ENCODE data around the gene PFDN6. TPM values are rescaled to one million over a fixed set of nuclear protein-coding genes. Genes with fewer than 3 reads are reported as not detected.

Gene PFDN6
- total RNA-seq, 1 donor from 2014 or later = 126 TPM

- Mint-ChIP-seq H3K4me1 (ENCODE audit: low read depth) (peaks cover 74% of the 10 kb centered on the region), H3K9me3 (no peaks in the 10 kb centered on the region), H3K36me3 (ENCODE audit: low read depth) (peaks cover 50% of the 10 kb centered on the region), H3K4me3 (peak within 1 kb of the TSS; percentile 97), H3K27ac (peak within 1 kb of the TSS; percentile 94), H3K27me3 (ENCODE audit: insufficient read depth) (no peaks in the 10 kb centered on the region)
- DNase-seq (ENCODE audit: low spot score) = peak; percentile 92
- intact Hi-C loops (cut with micrococcal nuclease) = loop anchor here (1.0 kb wide), 5 partner anchors 20 to 136 kb away; partner anchors contain the start of genes KIFC1, PFDN6, RGL2 and WDR46
These were observed 28.4 kb downstream of the PFDN6 start, which contains the start of gene ZBTB22 for GRCh38 chr6:33317669-33318425. Gene ZBTB22 (minus strand): TSS chr6:33317744. CDS start chr6:33316916, 828 bp downstream.

- H3K27me3 Mint-ChIP-seq (ENCODE audit: insufficient read depth) = no peaks in the 10 kb centered on the region
- peak overlapping the region; percentile 94 for H3K27ac Mint-ChIP-seq
- DNase-seq (ENCODE audit: low spot score) = no peak
- peaks cover 47% of the 10 kb centered on the region for H3K36me3 Mint-ChIP-seq (ENCODE audit: low read depth)
- H3K9me3 Mint-ChIP-seq = no peaks in the 10 kb centered on the region
- intact Hi-C loops (cut with micrococcal nuclease) = loop anchor here (1.0 kb wide), 4 partner anchors 20 to 136 kb away; partner anchors contain the start of genes KIFC1, RGL2 and ZBTB9
- peaks cover 81% of the 10 kb centered on the region for H3K4me1 Mint-ChIP-seq (ENCODE audit: low read depth)
- H3K4me3 Mint-ChIP-seq = peak overlapping the region; percentile 97
These were observed 29.1 kb downstream of the PFDN6 start for GRCh38 chr6:33318426-33319073.

- peaks cover 80% of the 10 kb centered on the region for H3K4me1 Mint-ChIP-seq (ENCODE audit: low read depth)
- intact Hi-C loops (cut with micrococcal nuclease) = no loop called here
- no peaks in the 10 kb centered on the region for H3K27me3 Mint-ChIP-seq (ENCODE audit: insufficient read depth)
- H3K9me3 Mint-ChIP-seq = no peaks in the 10 kb centered on the region
- peaks cover 40% of the 10 kb centered on the region for H3K36me3 Mint-ChIP-seq (ENCODE audit: low read depth)
- DNase-seq (ENCODE audit: low spot score) = no peak
- peak overlapping the region; percentile 97 for H3K4me3 Mint-ChIP-seq
- H3K27ac Mint-ChIP-seq = peak overlapping the region; percentile 38
These were observed 30.5 kb downstream of the PFDN6 start for GRCh38 chr6:33319939-33320314.

- Mint-ChIP-seq H3K27ac (no peak overlapping the region), H3K36me3 (ENCODE audit: low read depth) (peaks cover 40% of the 10 kb centered on the region), H3K27me3 (ENCODE audit: insufficient read depth) (no peaks in the 10 kb centered on the region), H3K4me3 (peak overlapping the region; percentile 97), H3K4me1 (ENCODE audit: low read depth) (peaks cover 75% of the 10 kb centered on the region), H3K9me3 (no peaks in the 10 kb centered on the region)
- intact Hi-C loops (cut with micrococcal nuclease) = no loop called here
- no peak for DNase-seq (ENCODE audit: low spot score)
These were observed 31.1 kb downstream of the PFDN6 start for GRCh38 chr6:33320315-33321181.

- H3K27me3 Mint-ChIP-seq (ENCODE audit: insufficient read depth) = no peaks in the 10 kb centered on the region
- no peak for DNase-seq (ENCODE audit: low spot score)
- intact Hi-C loops (cut with micrococcal nuclease) = no loop called here
- H3K27ac Mint-ChIP-seq = peak overlapping the region; percentile 84
- H3K4me1 Mint-ChIP-seq (ENCODE audit: low read depth) = peaks cover 68% of the 10 kb centered on the region
- H3K4me3 Mint-ChIP-seq = peak overlapping the region; percentile 97
- H3K9me3 Mint-ChIP-seq = no peaks in the 10 kb centered on the region
- H3K36me3 Mint-ChIP-seq (ENCODE audit: low read depth) = peaks cover 39% of the 10 kb centered on the region
These were observed 31.8 kb downstream of the PFDN6 start for GRCh38 chr6:33321227-33321626.

- Mint-ChIP-seq H3K4me3 (peak overlapping the region; percentile 97), H3K36me3 (ENCODE audit: low read depth) (peaks cover 30% of the 10 kb centered on the region), H3K27me3 (ENCODE audit: insufficient read depth) (no peaks in the 10 kb centered on the region), H3K9me3 (no peaks in the 10 kb centered on the region), H3K27ac (peak overlapping the region; percentile 98), H3K4me1 (ENCODE audit: low read depth) (peaks cover 55% of the 10 kb centered on the region)
- intact Hi-C loops (cut with micrococcal nuclease) = loop anchor here (1.0 kb wide), 9 partner anchors 9 to 131 kb away; partner anchors contain the start of genes KIFC1, PFDN6, TAPBP and VPS52
- DNase-seq (ENCODE audit: low spot score) = no peak
These were observed 34.2 kb downstream of the PFDN6 start for GRCh38 chr6:33323623-33323948.

- intact Hi-C loops (cut with micrococcal nuclease) = no loop called here
- H3K4me1 Mint-ChIP-seq (ENCODE audit: low read depth) = peaks cover 50% of the 10 kb centered on the region
- H3K4me3 Mint-ChIP-seq = peak overlapping the region; percentile 97
- DNase-seq (ENCODE audit: low spot score) = no peak
- peaks cover 2% of the 10 kb centered on the region for H3K27me3 Mint-ChIP-seq (ENCODE audit: insufficient read depth)
- H3K27ac Mint-ChIP-seq = no peak overlapping the region
- H3K9me3 Mint-ChIP-seq = no peaks in the 10 kb centered on the region
- H3K36me3 Mint-ChIP-seq (ENCODE audit: low read depth) = peaks cover 26% of the 10 kb centered on the region
These were observed 34.7 kb downstream of the PFDN6 start for GRCh38 chr6:33324125-33324524.

GRCh38 chr6:33329058-33329457 lies 39.7 kb downstream of the PFDN6 start:
- Mint-ChIP-seq H3K27ac (no peak overlapping the region), H3K4me3 (no peak overlapping the region), H3K36me3 (ENCODE audit: low read depth) (no peaks in the 10 kb centered on the region), H3K9me3 (no peaks in the 10 kb centered on the region), H3K27me3 (ENCODE audit: insufficient read depth) (peaks cover 2% of the 10 kb centered on the region), H3K4me1 (ENCODE audit: low read depth) (peaks cover 10% of the 10 kb centered on the region)
- intact Hi-C loops (cut with micrococcal nuclease) = no loop called here
- DNase-seq (ENCODE audit: low spot score) = no peak

- no peaks in the 10 kb centered on the region for H3K9me3 Mint-ChIP-seq
- intact Hi-C loops (cut with micrococcal nuclease) = no loop called here
- H3K27ac Mint-ChIP-seq = no peak overlapping the region
- H3K4me3 Mint-ChIP-seq = no peak overlapping the region
- H3K4me1 Mint-ChIP-seq (ENCODE audit: low read depth) = peaks cover 5% of the 10 kb centered on the region
- DNase-seq (ENCODE audit: low spot score) = no peak
- peaks cover 2% of the 10 kb centered on the region for H3K27me3 Mint-ChIP-seq (ENCODE audit: insufficient read depth)
- H3K36me3 Mint-ChIP-seq (ENCODE audit: low read depth) = no peaks in the 10 kb centered on the region
These were observed 41.3 kb downstream of the PFDN6 start for GRCh38 chr6:33330736-33331135.

- H3K9me3 Mint-ChIP-seq = no peaks in the 10 kb centered on the region
- no peak overlapping the region for H3K4me3 Mint-ChIP-seq
- no peak overlapping the region for H3K27ac Mint-ChIP-seq
- H3K4me1 Mint-ChIP-seq (ENCODE audit: low read depth) = peaks cover 5% of the 10 kb centered on the region
- H3K36me3 Mint-ChIP-seq (ENCODE audit: low read depth) = no peaks in the 10 kb centered on the region
- intact Hi-C loops (cut with micrococcal nuclease) = no loop called here
- DNase-seq (ENCODE audit: low spot score) = no peak
- H3K27me3 Mint-ChIP-seq (ENCODE audit: insufficient read depth) = peaks cover 2% of the 10 kb centered on the region
These were observed 44.3 kb downstream of the PFDN6 start for GRCh38 chr6:33333666-33334065.

GRCh38 chr6:33335916-33336315 lies 46.5 kb downstream of the PFDN6 start:
- Mint-ChIP-seq H3K36me3 (ENCODE audit: low read depth) (no peaks in the 10 kb centered on the region), H3K27ac (no peak overlapping the region), H3K27me3 (ENCODE audit: insufficient read depth) (no peaks in the 10 kb centered on the region), H3K4me1 (ENCODE audit: low read depth) (peaks cover 5% of the 10 kb centered on the region), H3K4me3 (no peak overlapping the region), H3K9me3 (no peaks in the 10 kb centered on the region)
- DNase-seq (ENCODE audit: low spot score) = no peak
- intact Hi-C loops (cut with micrococcal nuclease) = no loop called here

- no peaks in the 10 kb centered on the region for H3K27me3 Mint-ChIP-seq (ENCODE audit: insufficient read depth)
- H3K36me3 Mint-ChIP-seq (ENCODE audit: low read depth) = no peaks in the 10 kb centered on the region
- no peaks in the 10 kb centered on the region for H3K9me3 Mint-ChIP-seq
- intact Hi-C loops (cut with micrococcal nuclease) = no loop called here
- DNase-seq (ENCODE audit: low spot score) = no peak
- peaks cover 5% of the 10 kb centered on the region for H3K4me1 Mint-ChIP-seq (ENCODE audit: low read depth)
- H3K4me3 Mint-ChIP-seq = no peak overlapping the region
- no peak overlapping the region for H3K27ac Mint-ChIP-seq
These were observed 47.1 kb downstream of the PFDN6 start for GRCh38 chr6:33336495-33336894.
